ENCODE data around the gene MEGF8.

The MEGF8 gene

GRCh38 chr19:42344336-42344893 is 19.0 kb downstream of the MEGF8 start:
- in situ Hi-C loops (cut with MboI; ENCODE audit: low sequenced_read_pairs, unreplicated experiment), result no loop called here
- TF ChIP-seq CTCF (IDR thresholded peaks at IDR 0.05; ENCODE audit: borderline replicate concordance, control extremely low read depth, extremely low read depth, insufficient read depth, missing control alignments), result no peak
- no peak for DNase-seq (ENCODE audit: low spot score)

GRCh38 chr19:42345191-42345812 is 19.9 kb downstream of the MEGF8 start:
- TF ChIP-seq CTCF (IDR thresholded peaks at IDR 0.05; ENCODE audit: borderline replicate concordance, control extremely low read depth, extremely low read depth, insufficient read depth, missing control alignments), result no peak
- in situ Hi-C loops (cut with MboI; ENCODE audit: low sequenced_read_pairs, unreplicated experiment), result no loop called here
- no peak for DNase-seq (ENCODE audit: low spot score)

- no peak for DNase-seq (ENCODE audit: low spot score)
- in situ Hi-C loops (cut with MboI; ENCODE audit: low sequenced_read_pairs, unreplicated experiment), result no loop called here
- no peak for TF ChIP-seq CTCF (IDR thresholded peaks at IDR 0.05; ENCODE audit: borderline replicate concordance, control extremely low read depth, extremely low read depth, insufficient read depth, missing control alignments)
These were observed 22.8 kb downstream of the MEGF8 start for GRCh38 chr19:42348211-42348610.

GRCh38 chr19:42349378-42350107 is 24.1 kb downstream of the MEGF8 start:
- TF ChIP-seq CTCF (IDR thresholded peaks at IDR 0.05; ENCODE audit: borderline replicate concordance, control extremely low read depth, extremely low read depth, insufficient read depth, missing control alignments), result no peak
- DNase-seq (ENCODE audit: low spot score), result no peak
- in situ Hi-C loops (cut with MboI; ENCODE audit: low sequenced_read_pairs, unreplicated experiment), result no loop called here

DNA sequence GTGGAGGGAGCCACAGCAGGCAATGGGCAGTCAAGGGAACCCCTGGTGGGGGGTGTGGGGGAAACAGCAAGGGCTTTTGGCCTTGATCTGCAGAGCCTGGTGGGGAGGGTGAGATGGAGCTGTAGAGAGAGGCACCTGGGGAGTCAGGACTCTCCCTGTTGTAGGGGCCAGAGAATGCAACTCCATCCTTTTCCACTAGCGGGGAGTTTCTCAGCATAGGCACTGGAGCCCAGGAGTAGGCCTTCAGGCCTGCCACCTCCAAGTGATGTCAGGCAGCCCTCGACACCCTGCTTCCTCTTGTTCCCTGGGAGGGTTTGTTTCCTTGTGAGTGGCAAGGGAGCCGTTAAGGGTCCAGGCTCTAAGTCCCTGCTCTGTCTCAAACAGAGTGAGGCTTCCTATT is 25.0 kb downstream of the MEGF8 start:
- no peak for TF ChIP-seq CTCF (IDR thresholded peaks at IDR 0.05; ENCODE audit: borderline replicate concordance, control extremely low read depth, extremely low read depth, insufficient read depth, missing control alignments)
- DNase-seq (ENCODE audit: low spot score), result no peak
- in situ Hi-C loops (cut with MboI; ENCODE audit: low sequenced_read_pairs, unreplicated experiment), result no loop called here

DNA sequence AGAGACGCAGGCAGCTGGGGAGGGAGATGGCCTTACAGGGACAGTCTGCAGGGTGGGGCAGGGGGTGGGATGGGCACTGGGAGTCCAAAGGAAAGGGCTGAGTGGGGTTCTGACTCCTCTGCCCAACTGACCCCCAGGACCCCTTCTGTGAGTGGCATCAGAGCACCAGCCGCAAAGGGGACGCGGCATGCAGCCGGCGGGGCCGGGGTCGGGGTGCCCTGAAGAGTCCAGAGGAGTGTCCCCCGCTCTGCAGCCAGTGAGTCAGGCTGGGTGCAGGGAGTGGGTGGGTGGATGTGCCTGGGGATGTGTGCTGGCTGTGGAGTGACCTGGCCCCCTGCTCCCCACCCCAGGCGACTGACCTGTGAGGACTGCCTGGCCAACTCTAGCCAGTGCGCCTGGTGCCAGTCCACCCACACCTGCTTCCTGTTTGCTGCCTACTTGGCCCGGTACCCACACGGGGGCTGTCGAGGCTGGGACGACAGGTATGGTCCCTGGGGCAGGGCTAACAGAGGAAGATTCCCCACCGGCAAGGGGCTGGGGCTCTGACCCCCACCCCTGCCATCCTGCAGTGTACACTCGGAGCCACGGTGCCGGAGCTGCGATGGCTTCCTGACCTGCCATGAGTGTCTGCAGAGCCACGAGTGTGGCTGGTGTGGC is 25.8 kb downstream of the MEGF8 start:
- DNase-seq (ENCODE audit: low spot score), result no peak
- no peak for TF ChIP-seq CTCF (IDR thresholded peaks at IDR 0.05; ENCODE audit: borderline replicate concordance, control extremely low read depth, extremely low read depth, insufficient read depth, missing control alignments)
- in situ Hi-C loops (cut with MboI; ENCODE audit: low sequenced_read_pairs, unreplicated experiment), result no loop called here
